CD1c-positive myeloid dendritic cell (primary cell): ENCODE data around the gene RIMBP2.

Source experiments
- DNase-seq: peaks from one replicate; pipeline ENCODE4 v3.0.0-alpha.2; 2016; ENCODE audit errors: extremely low spot score

The RIMBP2 gene

GRCh38 chr12:130421896-130422295, 294.2 kb downstream of the RIMBP2 start:
- DNase-seq: no peak

GRCh38 chr12:130420071-130420470, 296.0 kb downstream of the RIMBP2 start:
- no peak for DNase-seq

- no peak for DNase-seq
Measured at GRCh38 chr12:130419116-130419515, 297.0 kb downstream of the RIMBP2 start.

GRCh38 chr12:130418251-130418650, 297.8 kb downstream of the RIMBP2 start:
- no peak for DNase-seq

GRCh38 chr12:130414381-130414780, 301.7 kb downstream of the RIMBP2 start:
- DNase-seq: no peak

- DNase-seq: no peak
Measured at GRCh38 chr12:130413909-130414308, 302.2 kb downstream of the RIMBP2 start.

GRCh38 chr12:130412384-130412783, 303.7 kb downstream of the RIMBP2 start:
- no peak for DNase-seq

- no peak for DNase-seq
Measured at GRCh38 chr12:130405332-130405731, 310.8 kb downstream of the RIMBP2 start.

- DNase-seq: no peak
Measured at GRCh38 chr12:130401703-130402102, 314.4 kb downstream of the RIMBP2 start.

- no peak for DNase-seq
Measured at GRCh38 chr12:130398100-130398848, 317.8 kb downstream of the RIMBP2 start.

- no peak for DNase-seq
Measured at GRCh38 chr12:130396667-130397066, 319.4 kb downstream of the RIMBP2 start.

GRCh38 chr12:130394906-130395305, 321.2 kb downstream of the RIMBP2 start:
- DNase-seq: no peak

GRCh38 chr12:130391186-130391585, 324.9 kb downstream of the RIMBP2 start:
- DNase-seq: no peak

- no peak for DNase-seq
Measured at GRCh38 chr12:130385193-130385592, 330.9 kb downstream of the RIMBP2 start.

- no peak for DNase-seq
Measured at GRCh38 chr12:130384234-130384633, 331.9 kb downstream of the RIMBP2 start.

GRCh38 chr12:130382818-130383217, 333.3 kb downstream of the RIMBP2 start:
- DNase-seq: no peak

- DNase-seq: no peak
Measured at GRCh38 chr12:130375296-130376287, 340.5 kb downstream of the RIMBP2 start.

GRCh38 chr12:130374083-130374482, 342.0 kb downstream of the RIMBP2 start:
- DNase-seq: no peak

- DNase-seq: no peak
Measured at GRCh38 chr12:130372936-130373335, 343.2 kb downstream of the RIMBP2 start.

- DNase-seq: no peak
Measured at GRCh38 chr12:130371296-130371695, 344.8 kb downstream of the RIMBP2 start.

GRCh38 chr12:130369816-130370215, 346.3 kb downstream of the RIMBP2 start:
- no peak for DNase-seq

- DNase-seq: no peak
Measured at GRCh38 chr12:130367523-130367922, 348.6 kb downstream of the RIMBP2 start.

GRCh38 chr12:130367003-130367402, 349.1 kb downstream of the RIMBP2 start:
- no peak for DNase-seq
